ENCODE data around the gene PIEZO2.

DNA sequence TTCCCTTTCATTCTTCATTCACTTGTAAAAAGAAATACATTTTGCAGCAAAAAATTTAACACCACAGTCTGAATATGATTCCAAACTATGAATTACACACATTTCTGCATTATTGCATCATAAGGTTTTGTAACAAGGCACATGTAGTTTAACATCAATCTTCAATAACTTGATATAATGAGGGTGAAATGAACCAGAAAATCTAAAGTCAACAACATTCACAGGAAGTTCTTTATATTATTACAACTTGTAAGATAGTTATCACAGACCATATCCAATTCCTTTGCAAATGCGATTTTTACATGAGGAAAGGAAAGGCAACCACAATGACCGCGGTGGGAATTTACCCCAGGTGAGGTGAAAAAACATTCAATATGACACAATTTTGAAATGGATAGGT is 410.2 kb downstream of the PIEZO2 start:
- TF ChIP-seq CTCF (IDR thresholded peaks at IDR 0.05) (no peak), POLR2A (IDR thresholded peaks at IDR 0.05) (no peak)
